Measurements from ENCODE around the gene CCL3. TPM values are rescaled to one million over a fixed set of nuclear protein-coding genes. Genes with fewer than 3 reads are reported as not detected.
"Not testable (repeated sequence)": the region's sequence is repeated elsewhere in the genome, so short reads cannot be mapped to it uniquely, and the experiment has no call there.

Gene CCL3
- total RNA-seq, 2 experiments from 2014 or later = 230 to 253 TPM

DNA sequence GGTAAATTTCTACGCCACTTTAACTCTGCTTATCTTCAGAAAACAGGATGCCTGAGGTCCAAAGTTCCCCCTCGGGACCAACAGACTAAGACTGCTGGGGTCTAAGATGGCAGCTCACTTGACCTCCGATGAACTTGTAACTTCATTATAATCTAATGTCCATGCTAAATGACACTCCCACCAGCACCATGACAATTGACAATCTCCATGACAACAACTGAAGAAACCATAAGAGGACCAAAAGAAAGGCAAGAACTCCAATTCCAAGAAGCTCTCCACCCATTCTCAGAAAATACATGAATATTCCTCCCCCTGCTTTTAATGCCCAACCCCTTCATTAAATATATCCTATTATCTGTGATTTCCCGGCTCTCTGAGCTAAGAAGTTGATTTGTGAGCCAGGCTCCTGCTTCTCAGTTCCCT lies 21.1 kb upstream of the CCL3 start:
- intact Hi-C loops (cut with micrococcal nuclease) = no loop called here
- Mint-ChIP-seq H3K36me3 (ENCODE audit: low read depth) (no peaks in the 10 kb centered on the region), H3K27ac (no peak overlapping the region), H3K27me3 (no peaks in the 10 kb centered on the region), H3K4me1 (ENCODE audit: low read depth) (peaks cover 15% of the 10 kb centered on the region), H3K9me3 (peaks cover 6% of the 10 kb centered on the region), H3K4me3 (no peak overlapping the region)
- TF ChIP-seq, protein P1, sequence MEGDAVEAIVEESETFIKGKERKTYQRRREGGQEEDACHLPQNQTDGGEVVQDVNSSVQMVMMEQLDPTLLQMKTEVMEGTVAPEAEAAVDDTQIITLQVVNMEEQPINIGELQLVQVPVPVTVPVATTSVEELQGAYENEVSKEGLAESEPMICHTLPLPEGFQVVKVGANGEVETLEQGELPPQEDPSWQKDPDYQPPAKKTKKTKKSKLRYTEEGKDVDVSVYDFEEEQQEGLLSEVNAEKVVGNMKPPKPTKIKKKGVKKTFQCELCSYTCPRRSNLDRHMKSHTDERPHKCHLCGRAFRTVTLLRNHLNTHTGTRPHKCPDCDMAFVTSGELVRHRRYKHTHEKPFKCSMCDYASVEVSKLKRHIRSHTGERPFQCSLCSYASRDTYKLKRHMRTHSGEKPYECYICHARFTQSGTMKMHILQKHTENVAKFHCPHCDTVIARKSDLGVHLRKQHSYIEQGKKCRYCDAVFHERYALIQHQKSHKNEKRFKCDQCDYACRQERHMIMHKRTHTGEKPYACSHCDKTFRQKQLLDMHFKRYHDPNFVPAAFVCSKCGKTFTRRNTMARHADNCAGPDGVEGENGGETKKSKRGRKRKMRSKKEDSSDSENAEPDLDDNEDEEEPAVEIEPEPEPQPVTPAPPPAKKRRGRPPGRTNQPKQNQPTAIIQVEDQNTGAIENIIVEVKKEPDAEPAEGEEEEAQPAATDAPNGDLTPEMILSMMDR (IDR thresholded peaks at IDR 0.05) = no peak
- DNase-seq (no peak), ATAC-seq (no peak)
- ChIA-PET CTCF (interaction anchor here (0.9 to 2.6 kb wide), 3 partner anchors 38 to 142 kb away, joined by 3 to 10 read pairs (median 3); no protein-coding TSS in a partner anchor), POLR2A (no interaction called here)

DNA sequence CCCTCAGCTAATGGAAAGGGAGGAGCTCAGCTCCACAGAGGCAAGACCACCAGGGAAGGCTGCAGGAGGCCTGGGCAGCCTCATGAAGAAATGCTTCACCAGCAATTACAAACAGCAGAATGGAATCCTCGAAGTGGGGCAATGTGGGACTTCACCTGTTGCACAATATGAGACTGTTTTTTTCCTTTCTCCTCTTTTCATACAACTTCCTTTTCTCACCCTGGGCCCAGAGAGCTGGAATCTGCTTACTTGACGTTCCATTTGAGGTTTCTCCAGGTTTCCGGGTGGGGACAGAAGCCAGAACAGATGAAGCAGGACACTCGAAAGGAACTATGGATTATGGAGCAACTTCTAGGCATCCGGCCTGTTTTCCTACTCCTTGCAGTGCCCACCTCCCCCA lies 18.3 kb upstream of the CCL3 start:
- intact Hi-C loops (cut with micrococcal nuclease); DNase-seq; H3K27me3 Mint-ChIP-seq; H3K4me3 Mint-ChIP-seq; H3K27ac Mint-ChIP-seq; H3K9me3 Mint-ChIP-seq; ATAC-seq: not testable (repeated sequence)
- Mint-ChIP-seq H3K4me1 (ENCODE audit: low read depth) (peaks cover 26% of the 10 kb centered on the region), H3K36me3 (ENCODE audit: low read depth) (peaks cover 12% of the 10 kb centered on the region)
- POLR2A ChIA-PET = interaction anchor here (6.4 kb wide), 1 partner anchor 17 kb away, joined by 64 read pairs; the partner anchor contains the start of gene CCL3
- CTCF ChIA-PET = interaction anchor here (1.1 to 3.1 kb wide), 2 partner anchors 38 to 41 kb away, joined by 3 to 10 read pairs; no protein-coding TSS in a partner anchor

DNA sequence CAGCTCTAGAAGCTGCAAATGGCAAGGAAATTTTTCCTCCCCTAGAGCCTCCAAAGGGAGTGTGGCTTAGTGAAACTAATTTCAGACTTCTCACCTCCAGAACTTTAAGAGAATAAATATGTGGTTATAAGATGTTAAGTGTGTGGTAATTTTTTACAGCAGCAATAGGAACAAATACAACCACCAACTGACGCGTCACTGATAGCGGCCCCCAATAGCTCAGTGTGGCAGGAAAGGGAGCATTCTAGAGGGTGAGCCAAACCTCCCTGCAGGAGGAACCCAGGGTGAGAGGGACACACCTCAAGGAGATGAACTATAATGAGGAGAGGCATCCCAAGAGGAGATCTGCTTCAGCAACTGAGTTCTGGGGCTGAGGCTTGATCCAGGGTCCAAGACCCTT lies 17.7 kb upstream of the CCL3 start:
- TF ChIP-seq, protein P1 (IDR thresholded peaks at IDR 0.05) = no peak
- intact Hi-C loops (cut with micrococcal nuclease) = no loop called here
- no peak overlapping the region for H3K4me3 Mint-ChIP-seq
- no peak for ATAC-seq
- H3K27me3 Mint-ChIP-seq = peaks cover 8% of the 10 kb centered on the region
- DNase-seq = peak; percentile 33
- peaks cover 5% of the 10 kb centered on the region for H3K9me3 Mint-ChIP-seq
- H3K4me1 Mint-ChIP-seq (ENCODE audit: low read depth) = peaks cover 32% of the 10 kb centered on the region
- H3K27ac Mint-ChIP-seq = peak overlapping the region; percentile 21
- ChIA-PET CTCF (interaction anchor here (1.1 to 3.1 kb wide), 2 partner anchors 39 to 41 kb away, joined by 3 to 10 read pairs; no protein-coding TSS in a partner anchor), POLR2A (interaction anchor here (0.6 to 6.4 kb wide), 2 partner anchors 17 to 214 kb away, joined by 3 to 64 read pairs; partner anchors contain the start of gene CCL3)
- peaks cover 12% of the 10 kb centered on the region for H3K36me3 Mint-ChIP-seq (ENCODE audit: low read depth)

DNA sequence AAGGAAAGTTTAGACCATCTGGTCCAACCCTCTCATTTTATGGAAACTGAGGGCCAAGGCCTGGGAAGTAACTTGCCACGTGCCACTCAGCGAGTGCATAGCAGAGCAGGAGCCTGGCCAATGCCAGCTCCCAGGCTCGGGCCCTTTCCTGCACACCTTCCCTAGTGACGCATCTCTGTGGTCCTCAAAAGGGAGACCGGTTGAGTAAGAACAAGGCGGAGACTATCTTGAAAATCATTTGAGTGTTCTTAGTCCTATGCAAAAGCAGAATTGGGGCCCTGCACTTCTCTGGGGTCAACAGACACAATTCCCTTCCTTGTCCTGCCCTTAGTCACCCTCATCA lies 16.5 kb upstream of the CCL3 start:
- Mint-ChIP-seq H3K36me3 (ENCODE audit: low read depth) (peaks cover 12% of the 10 kb centered on the region), H3K4me3 (peak overlapping the region; percentile 75), H3K4me1 (ENCODE audit: low read depth) (peaks cover 33% of the 10 kb centered on the region), H3K27ac (peak overlapping the region; percentile 88), H3K9me3 (no peaks in the 10 kb centered on the region), H3K27me3 (peaks cover 8% of the 10 kb centered on the region)
- DNase-seq = no peak
- ChIA-PET CTCF (interaction anchor here (0.9 to 3.1 kb wide), 4 partner anchors 34 to 137 kb away, joined by 3 to 10 read pairs (median 4); no protein-coding TSS in a partner anchor), POLR2A (interaction anchor here (0.9 to 6.4 kb wide), 3 partner anchors 11 to 15 kb away, joined by 3 to 64 read pairs (median 5); partner anchors contain the start of gene CCL3)
- ATAC-seq = no peak
- intact Hi-C loops (cut with micrococcal nuclease) = no loop called here
- TF ChIP-seq, protein P1 (IDR thresholded peaks at IDR 0.05) = no peak

DNA sequence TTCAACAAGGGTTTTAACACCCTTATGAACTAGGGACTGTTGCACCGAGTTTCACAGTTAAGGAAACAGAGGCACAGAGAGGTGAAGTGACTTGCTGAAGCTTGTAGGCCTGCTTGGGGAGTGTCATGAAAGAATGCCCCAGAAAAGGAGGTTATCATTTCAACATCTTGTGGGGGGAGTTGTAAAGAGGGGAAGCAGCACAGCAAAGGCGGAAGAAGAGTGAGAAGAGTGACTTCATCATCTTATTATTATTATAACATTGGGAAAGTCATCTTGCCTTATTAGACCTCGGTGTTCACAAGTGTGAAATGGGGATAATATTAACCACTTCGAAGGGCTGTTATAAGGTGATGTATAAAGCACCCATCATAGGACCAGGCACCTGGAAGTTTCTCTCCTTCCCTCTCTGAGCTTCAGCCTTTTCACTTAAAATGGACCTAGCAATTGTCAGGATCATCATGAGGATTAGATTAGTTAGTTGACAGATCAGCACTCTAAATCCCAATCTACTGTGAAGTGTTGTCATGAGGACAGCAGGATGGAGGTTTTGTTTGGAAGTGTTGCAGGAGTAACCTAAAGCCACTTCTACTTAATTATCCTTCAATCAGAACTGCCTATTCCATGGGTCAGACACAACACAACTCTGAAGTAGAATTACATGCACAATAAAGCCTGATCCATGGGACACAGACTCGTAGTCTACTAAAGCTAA lies 16.0 kb upstream of the CCL3 start:
- Mint-ChIP-seq H3K4me3 (peak overlapping the region; percentile 75), H3K4me1 (ENCODE audit: low read depth) (peaks cover 33% of the 10 kb centered on the region), H3K27ac (peak overlapping the region; percentile 88), H3K27me3 (peaks cover 8% of the 10 kb centered on the region), H3K9me3 (no peaks in the 10 kb centered on the region), H3K36me3 (ENCODE audit: low read depth) (peaks cover 12% of the 10 kb centered on the region)
- TF ChIP-seq, protein P1 (IDR thresholded peaks at IDR 0.05) = no peak
- CTCF ChIA-PET = interaction anchor here (0.9 to 3.1 kb wide), 4 partner anchors 33 to 137 kb away, joined by 3 to 10 read pairs (median 4); no protein-coding TSS in a partner anchor
- ATAC-seq (no peak), DNase-seq (no peak)
- POLR2A ChIA-PET = interaction anchor here (1.7 to 6.4 kb wide), 2 partner anchors 13 to 15 kb away, joined by 5 to 64 read pairs; partner anchors contain the start of gene CCL3
- intact Hi-C loops (cut with micrococcal nuclease) = no loop called here
